ENCODE measurements around the gene ZNFX1.

ZNFX1 gene

GRCh38 chr20:49278036-49278817 lies at the start of gene ZNFX1:
ZNFX1 (minus strand) TSS chr20:49278057; CDS start chr20:49275839, 2,218 bp downstream.
- peak within 1 kb of the TSS; percentile 91 to 95 for H3K9ac ChIP-seq (ENCODE audit: low read depth in 1 of 2, low read length in 2 of 2)
- peaks cover 39 to 49% of the 10 kb centered on the region in 2 donors for H3K36me3 ChIP-seq (ENCODE audit: control insufficient read depth in 1 of 2, insufficient read depth in 2 of 2, low read length in 2 of 2)
- peak within 1 kb of the TSS; percentile 79 for H3K27ac ChIP-seq (ENCODE audit: low read depth, low read length)
- peaks cover 42 to 43% of the 10 kb centered on the region in 2 donors for H3K4me1 ChIP-seq (ENCODE audit: control insufficient read depth in 1 of 2, insufficient read depth in 2 of 2, low read length in 2 of 2)
- no peaks in the 10 kb centered on the region for H3K27me3 ChIP-seq (ENCODE audit: control insufficient read depth in 1 of 2, insufficient read depth in 2 of 2, low read length in 2 of 2)
- peak within 1 kb of the TSS; percentile 88 to 93 for H3K4me3 ChIP-seq (ENCODE audit: low read depth in 1 of 2, low read length in 2 of 2)
- H3K9me3 ChIP-seq (ENCODE audit: control insufficient read depth in 1 of 2, low read length in 2 of 2): peaks cover 21 to 34% of the 10 kb centered on the region in 2 donors

DNA sequence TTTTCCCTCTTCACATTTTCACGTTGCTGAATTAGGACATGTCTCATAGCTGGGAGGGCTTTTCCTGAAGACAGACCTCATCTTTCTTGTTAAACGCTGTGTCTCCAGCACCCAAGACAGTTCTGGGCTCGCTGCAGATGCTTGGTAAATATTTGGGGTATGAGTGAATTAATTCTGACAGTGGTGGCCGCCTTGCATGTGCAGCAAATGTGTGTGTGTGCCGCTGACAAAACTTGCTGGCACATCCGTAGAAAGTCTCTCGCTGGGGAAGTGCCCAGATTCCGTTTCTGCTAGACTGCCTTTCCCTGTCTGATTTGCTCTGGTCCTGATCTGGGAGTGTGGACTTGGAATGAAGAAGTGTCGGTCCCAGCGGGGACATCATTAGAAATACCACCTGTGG lies 48.2 kb upstream of the ZNFX1 start:
- Histone ChIP-seq H3K27me3 (ENCODE audit: control insufficient read depth in 1 of 2, insufficient read depth in 2 of 2, low read length in 2 of 2) (peaks cover 6 to 7% of the 10 kb centered on the region in 2 donors), H3K27ac (ENCODE audit: low read depth, low read length) (no peak overlapping the region), H3K4me3 (ENCODE audit: low read depth in 1 of 2, low read length in 2 of 2) (no peak overlapping the region), H3K4me1 (ENCODE audit: control insufficient read depth in 1 of 2, insufficient read depth in 2 of 2, low read length in 2 of 2) (no peaks in the 10 kb centered on the region), H3K36me3 (ENCODE audit: control insufficient read depth in 1 of 2, insufficient read depth in 2 of 2, low read length in 2 of 2) (no peaks in the 10 kb centered on the region), H3K9me3 (ENCODE audit: control insufficient read depth in 1 of 2, low read length in 2 of 2) (no peaks in the 10 kb centered on the region), H3K9ac (ENCODE audit: low read depth in 1 of 2, low read length in 2 of 2) (no peak overlapping the region)

DNA sequence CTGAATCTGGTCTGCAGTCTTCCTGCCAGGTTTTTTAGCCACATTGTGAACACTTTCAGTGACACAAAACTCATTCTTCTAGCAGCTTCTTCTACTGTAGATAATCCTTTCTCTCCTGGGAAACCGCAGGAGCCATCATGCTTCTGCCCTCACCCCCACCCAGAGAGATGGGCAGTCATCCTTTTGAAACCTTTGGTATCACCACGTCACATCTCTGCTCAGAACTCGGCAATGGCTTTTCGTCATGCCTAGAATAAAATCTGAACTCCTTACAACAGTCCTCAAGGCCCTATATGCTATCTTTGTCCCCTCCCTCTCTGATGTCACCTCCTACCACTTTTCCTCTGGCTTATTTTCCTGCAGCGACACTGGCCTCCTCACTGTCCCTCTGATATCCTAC lies 46.4 kb upstream of the ZNFX1 start:
- Histone ChIP-seq H3K36me3 (ENCODE audit: control insufficient read depth in 1 of 2, insufficient read depth in 2 of 2, low read length in 2 of 2) (no peaks in the 10 kb centered on the region), H3K27ac (ENCODE audit: low read depth, low read length) (no peak overlapping the region), H3K27me3 (ENCODE audit: control insufficient read depth in 1 of 2, insufficient read depth in 2 of 2, low read length in 2 of 2) (peaks cover 19 to 22% of the 10 kb centered on the region in 2 donors)

GRCh38 chr20:49323622-49324238 lies 45.9 kb upstream of the ZNFX1 start:
- Histone ChIP-seq H3K27ac (ENCODE audit: low read depth, low read length) (no peak overlapping the region), H3K36me3 (ENCODE audit: control insufficient read depth in 1 of 2, insufficient read depth in 2 of 2, low read length in 2 of 2) (no peaks in the 10 kb centered on the region), H3K27me3 (ENCODE audit: control insufficient read depth in 1 of 2, insufficient read depth in 2 of 2, low read length in 2 of 2) (peaks cover 24 to 27% of the 10 kb centered on the region in 2 donors), H3K4me1 (ENCODE audit: control insufficient read depth in 1 of 2, insufficient read depth in 2 of 2, low read length in 2 of 2) (no peaks in the 10 kb centered on the region), H3K4me3 (ENCODE audit: low read depth in 1 of 2, low read length in 2 of 2) (no peak overlapping the region), H3K9me3 (ENCODE audit: control insufficient read depth in 1 of 2, low read length in 2 of 2) (no peaks in the 10 kb centered on the region), H3K9ac (ENCODE audit: low read depth in 1 of 2, low read length in 2 of 2) (no peak overlapping the region)

More for the DNA sequence above, 46.4 kb upstream of the ZNFX1 start:
- H3K4me1 ChIP-seq (ENCODE audit: control insufficient read depth in 1 of 2, insufficient read depth in 2 of 2, low read length in 2 of 2): no peaks in the 10 kb centered on the region
- H3K4me3 ChIP-seq (ENCODE audit: low read depth in 1 of 2, low read length in 2 of 2): no peak overlapping the region
- no peak overlapping the region for H3K9ac ChIP-seq (ENCODE audit: low read depth in 1 of 2, low read length in 2 of 2)
- no peaks in the 10 kb centered on the region for H3K9me3 ChIP-seq (ENCODE audit: control insufficient read depth in 1 of 2, low read length in 2 of 2)

DNA sequence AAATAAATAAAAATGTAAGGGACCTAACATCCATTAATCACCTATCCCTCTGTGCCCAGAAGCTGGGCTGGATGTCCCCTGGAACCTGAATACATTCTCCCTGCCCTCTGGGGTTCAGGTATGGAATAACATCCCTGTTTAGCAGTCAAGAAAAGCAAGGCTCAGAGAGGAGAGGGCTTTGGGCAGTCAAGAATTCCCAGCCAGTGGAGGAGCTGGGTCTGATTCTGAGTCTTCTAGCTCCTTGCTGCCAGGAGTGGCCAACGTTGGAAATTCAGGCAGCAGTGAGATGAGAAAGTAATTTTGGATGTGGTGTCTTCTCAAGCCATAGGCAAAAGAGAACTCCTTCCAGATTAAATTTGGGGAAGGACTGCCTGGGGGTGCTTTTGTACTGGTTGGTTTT lies 42.6 kb upstream of the ZNFX1 start:
- peaks cover 37 to 39% of the 10 kb centered on the region in 2 donors for H3K27me3 ChIP-seq (ENCODE audit: control insufficient read depth in 1 of 2, insufficient read depth in 2 of 2, low read length in 2 of 2)
- no peaks in the 10 kb centered on the region for H3K4me1 ChIP-seq (ENCODE audit: control insufficient read depth in 1 of 2, insufficient read depth in 2 of 2, low read length in 2 of 2)
- no peak overlapping the region for H3K4me3 ChIP-seq (ENCODE audit: low read depth in 1 of 2, low read length in 2 of 2)
- H3K27ac ChIP-seq (ENCODE audit: low read depth, low read length): no peak overlapping the region
- H3K36me3 ChIP-seq (ENCODE audit: control insufficient read depth in 1 of 2, insufficient read depth in 2 of 2, low read length in 2 of 2): no peaks in the 10 kb centered on the region
- no peak overlapping the region for H3K9ac ChIP-seq (ENCODE audit: low read depth in 1 of 2, low read length in 2 of 2)
- H3K9me3 ChIP-seq (ENCODE audit: control insufficient read depth in 1 of 2, low read length in 2 of 2): no peaks in the 10 kb centered on the region

- H3K36me3 ChIP-seq (ENCODE audit: control insufficient read depth in 1 of 2, insufficient read depth in 2 of 2, low read length in 2 of 2): no peaks in the 10 kb centered on the region
- H3K4me1 ChIP-seq (ENCODE audit: control insufficient read depth in 1 of 2, insufficient read depth in 2 of 2, low read length in 2 of 2): no peaks in the 10 kb centered on the region
- no peak overlapping the region for H3K27ac ChIP-seq (ENCODE audit: low read depth, low read length)
- no peaks in the 10 kb centered on the region for H3K9me3 ChIP-seq (ENCODE audit: control insufficient read depth in 1 of 2, low read length in 2 of 2)
- H3K4me3 ChIP-seq (ENCODE audit: low read depth in 1 of 2, low read length in 2 of 2): no peak overlapping the region
- H3K27me3 ChIP-seq (ENCODE audit: control insufficient read depth in 1 of 2, insufficient read depth in 2 of 2, low read length in 2 of 2): peaks cover 31 to 35% of the 10 kb centered on the region in 2 donors
- H3K9ac ChIP-seq (ENCODE audit: low read depth in 1 of 2, low read length in 2 of 2): no peak overlapping the region
These were observed 41.5 kb upstream of the ZNFX1 start for GRCh38 chr20:49319208-49319809.

DNA sequence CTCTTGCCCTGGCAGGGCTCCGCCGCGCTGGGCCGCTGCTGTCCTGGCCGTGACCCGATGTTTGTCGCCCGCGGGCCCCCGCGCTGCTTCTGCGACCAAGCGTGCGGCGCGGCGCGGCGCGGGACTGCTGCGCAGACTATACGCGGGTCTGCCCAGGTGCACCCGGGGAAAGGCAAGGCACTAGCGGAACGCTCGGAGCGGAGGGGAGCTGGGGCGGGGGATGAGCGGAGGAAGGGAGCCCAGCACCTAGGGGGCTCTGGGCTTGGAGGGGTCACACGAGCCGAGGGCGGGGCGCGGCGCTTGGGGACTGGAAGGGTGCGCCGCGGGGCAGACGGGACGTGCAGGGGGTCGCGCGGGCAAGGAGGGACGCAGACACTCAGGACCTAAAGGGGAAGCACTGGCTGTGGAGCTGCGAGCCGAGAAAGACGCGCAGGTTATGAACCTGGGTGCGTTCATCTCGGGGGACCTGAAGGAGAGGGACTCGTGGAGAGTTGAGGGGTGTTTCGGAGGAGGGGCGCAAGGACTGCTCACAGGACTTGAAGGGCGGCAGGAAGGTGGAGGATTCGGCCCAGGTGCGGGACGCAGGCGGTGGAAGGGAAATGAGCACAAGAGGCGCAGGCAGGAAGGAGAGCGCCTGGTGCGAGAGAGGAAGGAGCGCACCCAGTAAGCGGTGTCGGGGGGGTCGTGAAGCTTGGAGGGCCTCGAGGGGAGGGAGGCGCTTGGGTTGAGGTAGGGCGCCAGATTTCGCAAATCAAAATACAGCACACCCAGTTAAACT lies 40.8 kb upstream of the ZNFX1 start:
- Histone ChIP-seq H3K27me3 (ENCODE audit: control insufficient read depth in 1 of 2, insufficient read depth in 2 of 2, low read length in 2 of 2) (peaks cover 30 to 35% of the 10 kb centered on the region in 2 donors), H3K9ac (ENCODE audit: low read depth in 1 of 2, low read length in 2 of 2) (no peak overlapping the region)

GRCh38 chr20:49318091-49318429 lies 40.2 kb upstream of the ZNFX1 start:
- H3K4me1 ChIP-seq (ENCODE audit: control insufficient read depth in 1 of 2, insufficient read depth in 2 of 2, low read length in 2 of 2): no peaks in the 10 kb centered on the region
- no peaks in the 10 kb centered on the region for H3K36me3 ChIP-seq (ENCODE audit: control insufficient read depth in 1 of 2, insufficient read depth in 2 of 2, low read length in 2 of 2)
- H3K4me3 ChIP-seq (ENCODE audit: low read depth in 1 of 2, low read length in 2 of 2): peak overlapping the region in 1 of 2 donors; percentile 43
- H3K27me3 ChIP-seq (ENCODE audit: control insufficient read depth in 1 of 2, insufficient read depth in 2 of 2, low read length in 2 of 2): peaks cover 30 to 35% of the 10 kb centered on the region in 2 donors
- H3K27ac ChIP-seq (ENCODE audit: low read depth, low read length): no peak overlapping the region
- no peak overlapping the region for H3K9ac ChIP-seq (ENCODE audit: low read depth in 1 of 2, low read length in 2 of 2)
- no peaks in the 10 kb centered on the region for H3K9me3 ChIP-seq (ENCODE audit: control insufficient read depth in 1 of 2, low read length in 2 of 2)

More for the DNA sequence above, 40.8 kb upstream of the ZNFX1 start:
- Histone ChIP-seq H3K4me1 (ENCODE audit: control insufficient read depth in 1 of 2, insufficient read depth in 2 of 2, low read length in 2 of 2) (no peaks in the 10 kb centered on the region), H3K27ac (ENCODE audit: low read depth, low read length) (no peak overlapping the region), H3K4me3 (ENCODE audit: low read depth in 1 of 2, low read length in 2 of 2) (peak overlapping the region; percentile 42 to 43), H3K9me3 (ENCODE audit: control insufficient read depth in 1 of 2, low read length in 2 of 2) (no peaks in the 10 kb centered on the region), H3K36me3 (ENCODE audit: control insufficient read depth in 1 of 2, insufficient read depth in 2 of 2, low read length in 2 of 2) (no peaks in the 10 kb centered on the region)

GRCh38 chr20:49316704-49317103 lies 38.8 kb upstream of the ZNFX1 start:
- H3K4me3 ChIP-seq (ENCODE audit: low read depth in 1 of 2, low read length in 2 of 2): no peak overlapping the region
- peaks cover 30 to 35% of the 10 kb centered on the region in 2 donors for H3K27me3 ChIP-seq (ENCODE audit: control insufficient read depth in 1 of 2, insufficient read depth in 2 of 2, low read length in 2 of 2)
- no peaks in the 10 kb centered on the region for H3K4me1 ChIP-seq (ENCODE audit: control insufficient read depth in 1 of 2, insufficient read depth in 2 of 2, low read length in 2 of 2)

More at GRCh38 chr20:49316704-49317103, 38.8 kb upstream of the ZNFX1 start:
- Histone ChIP-seq H3K36me3 (ENCODE audit: control insufficient read depth in 1 of 2, insufficient read depth in 2 of 2, low read length in 2 of 2) (no peaks in the 10 kb centered on the region), H3K9ac (ENCODE audit: low read depth in 1 of 2, low read length in 2 of 2) (no peak overlapping the region), H3K27ac (ENCODE audit: low read depth, low read length) (no peak overlapping the region), H3K9me3 (ENCODE audit: control insufficient read depth in 1 of 2, low read length in 2 of 2) (no peaks in the 10 kb centered on the region)
